ENCODE results near the gene ZNRF4.

- TF ChIP-seq YY1 (IDR thresholded peaks at IDR 0.05; ENCODE audit: insufficient read depth, insufficient read length): no peak
- no peak for TF ChIP-seq ZNF274 (IDR thresholded peaks at IDR 0.05; ENCODE audit: low read depth, low read length)
- TF ChIP-seq SUZ12 (IDR thresholded peaks at IDR 0.05; ENCODE audit: extremely low read depth, insufficient read depth, insufficient read length): no peak
These were observed 43.8 kb downstream of the ZNRF4 start for GRCh38 chr19:5498830-5499550.

Data from NT2/D1 (cell line).